K562 (cell line): ENCODE results near the gene PHLDB3. TPM values are rescaled to one million over a fixed set of nuclear protein-coding genes. Genes with fewer than 3 reads are reported as not detected.

Source experiments
- ATF1 ChIP-seq, 2 experiments: fragments of 450-650 bp in 1 of 2; IDR thresholded peaks; 2 replicates each; pipeline ENCODE4 v1.6.1; 2016; ENCODE audit warnings: missing compliant biosample characterization in 1 of 2, missing genetic modification characterization in 1 of 2
- C11orf30 ChIP-seq: fragments of 450-650 bp; IDR thresholded peaks from 2 replicates; pipeline ENCODE4 v1.6.1; 2016; ENCODE audit warnings: low read depth, mild to moderate bottlenecking
- CBX1 ChIP-seq: sonication (generic); IDR thresholded peaks from 2 replicates; pipeline ENCODE4 v1.6.1; 2016; ENCODE audit warnings: antibody characterized with exemption, low read depth, mild to moderate bottlenecking
- CEBPG ChIP-seq, 3 experiments: fragments of 200-800 bp in 1 of 3; sonication (Bioruptor generic) in 1 of 3; sonication (generic) in 1 of 3; formaldehyde crosslinking in 1 of 3; IDR thresholded peaks in 2 of 3; conservative IDR thresholded peaks in 1 of 3; 2 replicates each; pipeline versions ENCODE4 v1.6.1 to v1.8.0; 2016 to 2022; ENCODE audit warnings: missing compliant biosample characterization in 2 of 3, missing genetic modification characterization in 2 of 3, mild to moderate bottlenecking in 1 of 3, missing genetic modification reagents in 1 of 3
- COPS2 ChIP-seq: fragments of 450-650 bp; conservative IDR thresholded peaks from 2 replicates; pipeline ENCODE4 v1.6.1; 2016; ENCODE audit warnings: mild to moderate bottlenecking, moderate library complexity
- HNRNPUL1 ChIP-seq: fragments of 200-400 bp; formaldehyde crosslinking; IDR thresholded peaks from 2 replicates; pipeline ENCODE4 v1.6.1; 2017; ENCODE audit warnings: low read length
- MAZ ChIP-seq, 2 experiments: fragments of 450-650 bp in 1 of 2; sonication (generic) in 1 of 2; formaldehyde crosslinking; IDR thresholded peaks in 1 of 2; conservative IDR thresholded peaks in 1 of 2; 2 replicates each; pipeline versions ENCODE4 v1.4.0 to v1.5.0; 2020; ENCODE audit warnings: mild to moderate bottlenecking in 1 of 2, missing genetic modification reagents in 1 of 2
- MCM3 ChIP-seq: fragments of 450-650 bp; IDR thresholded peaks from 2 replicates; pipeline ENCODE4 v1.6.1; 2016
- NUFIP1 ChIP-seq: fragments of 450-650 bp; IDR thresholded peaks from 2 replicates; pipeline ENCODE4 v1.6.1; 2018; ENCODE audit not compliant: partially characterized antibody
- POLR2AphosphoS2 ChIP-seq: IDR thresholded peaks from 2 replicates; pipeline ENCODE4 v1.6.1; 2012; ENCODE audit warnings: low read length, improper control_type of control experiment
- RBBP5 ChIP-seq: fragments of 200-600 bp; sonication (generic); IDR thresholded peaks from 2 replicates; pipeline ENCODE4 v1.6.1; 2012; ENCODE audit warnings: borderline replicate concordance, mild to moderate bottlenecking, low read length, control low read depth, inconsistent platforms; ENCODE audit not compliant: insufficient read depth, poor library complexity, severe bottlenecking
- RBM25 ChIP-seq: fragments of 200-400 bp; formaldehyde crosslinking; IDR thresholded peaks from 2 replicates; pipeline ENCODE4 v1.6.1; 2018; ENCODE audit warnings: low read length, low read depth, moderate library complexity; ENCODE audit not compliant: severe bottlenecking
- RFX1 ChIP-seq: fragments of 450-650 bp; IDR thresholded peaks from 2 replicates; pipeline ENCODE4 v1.6.1; 2016; ENCODE audit warnings: mild to moderate bottlenecking, moderate library complexity
- SAFB2 ChIP-seq: fragments of 200-400 bp; formaldehyde crosslinking; IDR thresholded peaks from 2 replicates; pipeline ENCODE4 v1.6.1; 2018; ENCODE audit warnings: borderline replicate concordance, low read length, low read depth, moderate library complexity; ENCODE audit not compliant: severe bottlenecking
- SIN3A ChIP-seq, 2 experiments: fragments of 150-350 bp in 1 of 2; IDR thresholded peaks; 2 replicates each; pipeline ENCODE4 v1.6.1; 2011 to 2016; ENCODE audit warnings: borderline replicate concordance in 2 of 2, low read depth in 2 of 2, low read length in 2 of 2, mild to moderate bottlenecking in 2 of 2, moderate library complexity in 2 of 2; ENCODE audit not compliant: control insufficient read depth in 1 of 2
- SMARCA5 ChIP-seq: fragments of 450-650 bp; IDR thresholded peaks from 2 replicates; pipeline ENCODE4 v1.6.1; 2016
- SP2 ChIP-seq: IDR thresholded peaks from 2 replicates; pipeline ENCODE4 v1.6.1; 2011; ENCODE audit warnings: mild to moderate bottlenecking, low read depth, low read length, moderate library complexity; ENCODE audit not compliant: poor library complexity, severe bottlenecking; ENCODE audit errors: extremely low read depth
- SPI1 ChIP-seq: IDR thresholded peaks from 2 replicates; pipeline ENCODE4 v1.6.1; 2011; ENCODE audit warnings: low read depth, low read length, control low read depth, borderline replicate concordance
- ZNF232 ChIP-seq: sonication (generic); formaldehyde crosslinking; IDR thresholded peaks from 2 replicates; pipeline ENCODE4 v1.8.0; 2022; ENCODE audit warnings: mild to moderate bottlenecking, missing genetic modification reagents
- ZNF253 ChIP-seq: fragments of 250-450 bp; sonication (Bioruptor Pico); conservative IDR thresholded peaks from 2 replicates; pipeline ENCODE4 v1.6.1; 2021; ENCODE audit warnings: mild to moderate bottlenecking
- ZNF324 ChIP-seq: fragments of 250-450 bp; sonication (Bioruptor Pico); IDR thresholded peaks from 2 replicates; pipeline ENCODE4 v1.4.0; 2020; ENCODE audit warnings: mild to moderate bottlenecking
- ZNF785 ChIP-seq: fragments of 250-450 bp; sonication (Bioruptor Pico); IDR thresholded peaks from 2 replicates; pipeline ENCODE4 v1.4.0; 2020; ENCODE audit warnings: mild to moderate bottlenecking
- polyA plus RNA-seq, 8 experiments: library from polyadenylated mRNA; depleted of rRNA in 4 of 8; stranded (reverse) in 5 of 8; unstranded in 3 of 8; fragments of >200 nt; fragmentation: Nextera tagmentation in 2 of 8; fragmentation: Illumina TruSeq in 1 of 8; extraction: Ambion mirVana in 2 of 8; extraction: Trizol in 1 of 8; gene quantifications; 2 replicates each; pipeline versions ENCODE4 v1.2.1 to v1.2.3, GENCODE V29; 2011 to 2014; ENCODE audit warnings: inconsistent platforms in 1 of 8, missing spikeins in 1 of 8
- total RNA-seq, 7 experiments: library from RNA; depleted of rRNA in 6 of 7; stranded (reverse); fragments of >200 nt in 6 of 7; fragmentation: Illumina TruSeq in 2 of 7; extraction: Trizol in 2 of 7; gene quantifications; 2 replicates each; pipeline versions ENCODE4 v1.2.1 to v1.2.3, GENCODE V29; 2011 to 2021; ENCODE audit warnings: low replicate concordance in 1 of 7
- TF ChIP-seq, protein P1 (sequence below): fragments of 250-450 bp; sonication (Bioruptor Pico); IDR thresholded peaks from 2 replicates; pipeline ENCODE4 v1.5.0; 2020; ENCODE audit warnings: mild to moderate bottlenecking, borderline replicate concordance
- TF ChIP-seq, protein P2 (sequence below), 2 experiments: fragments of 450-650 bp; conservative IDR thresholded peaks; 2 replicates each; pipeline ENCODE4 v1.6.1; 2017; ENCODE audit warnings: mild to moderate bottlenecking in 2 of 2, moderate library complexity in 2 of 2
- TF ChIP-seq, protein P3 (sequence below): sonication (generic); formaldehyde crosslinking; IDR thresholded peaks from 2 replicates; pipeline ENCODE4 v1.9.0; 2022; ENCODE audit warnings: mild to moderate bottlenecking, missing genetic modification reagents

Gene PHLDB3
- total and polyA plus RNA-seq, 9 of the 15 experiments (the other 6 are each of a cell fraction or from before 2014, with no cell fraction given), result 0.04 to 23.5 (median 3.9) TPM

DNA sequence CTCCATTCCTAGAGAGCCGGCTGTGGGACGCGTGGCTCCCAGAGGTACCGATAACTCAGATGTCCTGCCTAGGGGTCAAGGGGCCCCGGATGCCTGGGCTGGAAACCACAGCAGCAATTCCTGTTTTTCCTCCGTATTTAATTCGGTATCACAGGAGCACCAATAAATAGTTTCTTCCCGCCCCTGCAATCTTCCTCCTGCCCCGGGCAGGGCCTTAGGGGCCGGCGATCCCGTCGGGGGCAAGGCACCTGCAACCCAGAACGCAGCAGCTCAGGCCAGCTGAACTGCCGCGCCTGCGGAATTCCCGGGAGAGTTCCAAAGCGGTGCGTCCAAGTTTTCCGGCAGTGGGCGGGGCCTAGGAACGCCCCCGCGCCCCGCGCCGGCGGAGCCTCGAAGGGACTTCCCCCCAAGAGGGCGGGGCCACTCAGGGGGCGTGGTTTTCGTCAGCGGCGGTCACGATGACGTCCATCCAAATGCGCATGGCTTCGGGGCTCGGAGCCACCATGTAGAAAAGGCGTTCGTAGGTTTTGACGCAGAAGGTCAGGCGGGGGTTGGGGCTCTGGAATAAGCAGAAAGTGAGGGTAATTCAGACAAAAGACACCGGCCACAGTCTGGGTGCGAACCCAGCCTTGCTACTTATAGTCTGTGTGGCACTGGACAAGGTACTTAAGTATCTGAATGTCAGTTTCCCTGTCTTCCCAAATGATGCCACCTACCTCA, 29.4 kb downstream of the PHLDB3 start (continued):
- TF ChIP-seq, protein P1, sequence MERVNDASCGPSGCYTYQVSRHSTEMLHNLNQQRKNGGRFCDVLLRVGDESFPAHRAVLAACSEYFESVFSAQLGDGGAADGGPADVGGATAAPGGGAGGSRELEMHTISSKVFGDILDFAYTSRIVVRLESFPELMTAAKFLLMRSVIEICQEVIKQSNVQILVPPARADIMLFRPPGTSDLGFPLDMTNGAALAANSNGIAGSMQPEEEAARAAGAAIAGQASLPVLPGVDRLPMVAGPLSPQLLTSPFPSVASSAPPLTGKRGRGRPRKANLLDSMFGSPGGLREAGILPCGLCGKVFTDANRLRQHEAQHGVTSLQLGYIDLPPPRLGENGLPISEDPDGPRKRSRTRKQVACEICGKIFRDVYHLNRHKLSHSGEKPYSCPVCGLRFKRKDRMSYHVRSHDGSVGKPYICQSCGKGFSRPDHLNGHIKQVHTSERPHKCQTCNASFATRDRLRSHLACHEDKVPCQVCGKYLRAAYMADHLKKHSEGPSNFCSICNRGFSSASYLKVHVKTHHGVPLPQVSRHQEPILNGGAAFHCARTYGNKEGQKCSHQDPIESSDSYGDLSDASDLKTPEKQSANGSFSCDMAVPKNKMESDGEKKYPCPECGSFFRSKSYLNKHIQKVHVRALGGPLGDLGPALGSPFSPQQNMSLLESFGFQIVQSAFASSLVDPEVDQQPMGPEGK (CRISPR knock-in tag), result no peak
- TF ChIP-seq MCM3 (no peak), C11orf30 (no peak), RBM25 (no peak), RFX1 (no peak), MAZ (CRISPR knock-in tag; conservative IDR thresholded peaks at IDR 0.05 in 1 of 2, IDR thresholded peaks at IDR 0.05 in 1 of 2) (peak; percentile 57 to 76), ZNF324 (CRISPR knock-in tag) (no peak), POLR2AphosphoS2 (peak; percentile 65; the same call in 1 of the 2 replicates), ATF1 (CRISPR knock-in tag; IDR thresholded peaks at IDR 0.05) (peak; percentile 63), ATF1 (tag; IDR thresholded peaks at IDR 0.05) (peak; percentile 97), CEBPG (CRISPR knock-in tag; IDR thresholded peaks at IDR 0.05) (no peak), CEBPG (tag; conservative IDR thresholded peaks at IDR 0.05 in 1 of 2, IDR thresholded peaks at IDR 0.05 in 1 of 2) (no peak), COPS2 (no peak), SMARCA5 (no peak), SIN3A (IDR thresholded peaks at IDR 0.05; ENCODE audit: borderline replicate concordance in 2 of 2, control insufficient read depth in 1 of 2, low read depth in 2 of 2, low read length in 2 of 2) (0 out of 4 replicates have a peak, but pooled peaks of 1 of the 2 experiments have one; percentile 22), RBBP5 (no peak), SAFB2 (no peak), SP2 (no peak), CBX1 (no peak), ZNF785 (CRISPR knock-in tag) (no peak), SPI1 (peak; percentile 87), HNRNPUL1 (no peak), ZNF232 (no peak), ZNF253 (CRISPR knock-in tag) (no peak), NUFIP1 (no peak)
- TF ChIP-seq, protein P2, sequence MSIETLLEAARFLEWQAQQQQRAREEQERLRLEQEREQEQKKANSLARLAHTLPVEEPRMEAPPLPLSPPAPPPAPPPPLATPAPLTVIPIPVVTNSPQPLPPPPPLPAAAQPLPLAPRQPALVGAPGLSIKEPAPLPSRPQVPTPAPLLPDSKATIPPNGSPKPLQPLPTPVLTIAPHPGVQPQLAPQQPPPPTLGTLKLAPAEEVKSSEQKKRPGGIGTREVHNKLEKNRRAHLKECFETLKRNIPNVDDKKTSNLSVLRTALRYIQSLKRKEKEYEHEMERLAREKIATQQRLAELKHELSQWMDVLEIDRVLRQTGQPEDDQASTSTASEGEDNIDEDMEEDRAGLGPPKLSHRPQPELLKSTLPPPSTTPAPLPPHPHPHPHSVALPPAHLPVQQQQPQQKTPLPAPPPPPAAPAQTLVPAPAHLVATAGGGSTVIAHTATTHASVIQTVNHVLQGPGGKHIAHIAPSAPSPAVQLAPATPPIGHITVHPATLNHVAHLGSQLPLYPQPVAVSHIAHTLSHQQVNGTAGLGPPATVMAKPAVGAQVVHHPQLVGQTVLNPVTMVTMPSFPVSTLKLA (conservative IDR thresholded peaks at IDR 0.05), result peak; percentile 63 to 74
- TF ChIP-seq, protein P3, sequence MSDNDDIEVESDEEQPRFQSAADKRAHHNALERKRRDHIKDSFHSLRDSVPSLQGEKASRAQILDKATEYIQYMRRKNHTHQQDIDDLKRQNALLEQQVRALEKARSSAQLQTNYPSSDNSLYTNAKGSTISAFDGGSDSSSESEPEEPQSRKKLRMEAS, result peak; percentile 71
